ENCODE results near the gene LYZL1.

The LYZL1 gene

DNA sequence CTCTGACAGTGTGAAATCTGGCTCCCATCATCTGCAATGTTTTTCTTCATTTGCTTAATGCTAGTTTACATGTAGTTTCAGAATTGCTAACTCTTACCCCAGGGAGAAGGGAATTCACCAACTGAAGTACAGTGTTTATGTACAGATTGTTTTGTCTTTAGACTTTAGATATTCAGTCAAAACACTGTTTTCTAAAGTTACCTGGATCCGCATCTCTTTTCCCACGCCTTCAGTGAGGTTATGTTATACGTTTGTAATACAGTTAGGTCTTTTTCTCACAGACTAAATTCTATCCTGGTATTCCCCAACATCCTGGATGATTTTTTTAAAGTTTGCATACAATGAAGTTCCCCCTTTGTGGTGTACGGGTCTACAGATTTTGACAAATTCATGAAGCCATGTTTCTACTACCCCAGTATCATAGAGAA, 3.2 kb upstream of the LYZL1 start:
- no peak for TF ChIP-seq TAF1 (IDR thresholded peaks at IDR 0.05; ENCODE audit: borderline replicate concordance, insufficient read depth, low read length)
- TF ChIP-seq FOXP2 (optimal IDR thresholded peaks at IDR 0.05; ENCODE audit: borderline replicate concordance, extremely low read depth, extremely low read length, insufficient read depth), result no peak
- TF ChIP-seq SIN3A (IDR thresholded peaks at IDR 0.05; ENCODE audit: borderline replicate concordance, insufficient read depth, low read length), result no peak
- no peak for TF ChIP-seq POLR2AphosphoS5 (IDR thresholded peaks at IDR 0.05; ENCODE audit: low read depth, low read length)
- no peak for TF ChIP-seq REST (IDR thresholded peaks at IDR 0.05; ENCODE audit: insufficient read depth in 1 of 2, low read depth in 2 of 2, low read length in 2 of 2)

DNA sequence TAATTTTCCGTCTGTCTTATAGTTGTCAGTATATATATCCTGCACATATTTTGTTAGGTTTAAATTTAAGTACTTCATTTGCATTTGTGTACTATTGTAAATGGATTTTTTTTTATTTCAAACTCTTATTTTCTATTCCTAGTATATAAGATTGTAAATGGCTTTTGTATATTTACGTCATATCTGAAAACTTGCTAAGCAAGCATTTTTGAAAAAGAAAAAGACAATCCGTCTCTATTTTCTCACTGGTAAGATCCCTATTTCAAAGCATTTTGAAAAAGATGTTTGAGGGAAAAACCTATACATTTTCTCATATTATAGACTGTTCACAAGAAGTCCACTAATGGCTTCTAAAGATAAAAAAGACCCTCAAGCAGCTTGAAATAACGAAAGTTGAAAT, 1.2 kb upstream of the LYZL1 start:
- TF ChIP-seq SIN3A (IDR thresholded peaks at IDR 0.05; ENCODE audit: borderline replicate concordance, insufficient read depth, low read length) (no peak), FOXP2 (optimal IDR thresholded peaks at IDR 0.05; ENCODE audit: borderline replicate concordance, extremely low read depth, extremely low read length, insufficient read depth) (no peak), POLR2AphosphoS5 (IDR thresholded peaks at IDR 0.05; ENCODE audit: low read depth, low read length) (no peak)

DNA sequence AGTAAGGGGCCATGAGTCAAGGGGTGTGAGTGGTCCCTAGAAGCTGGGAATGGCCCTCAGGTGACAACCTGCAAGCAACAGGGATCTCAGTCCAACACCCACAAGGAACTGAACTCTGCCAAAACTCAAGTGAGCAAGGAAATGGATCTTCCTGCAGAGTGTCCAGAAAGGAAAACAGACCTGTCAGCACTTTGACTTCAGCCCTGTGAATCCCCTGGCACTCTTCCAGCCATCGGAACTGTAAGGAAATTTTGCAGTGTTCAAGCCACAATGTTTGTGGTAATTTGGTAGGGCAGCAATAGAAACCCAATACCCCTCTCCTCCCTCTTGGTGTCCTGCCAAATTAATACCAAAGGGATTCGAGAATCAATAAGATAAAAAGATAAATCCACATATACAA, 6.9 kb downstream of the LYZL1 start:
- no peak for TF ChIP-seq POLR2AphosphoS5 (IDR thresholded peaks at IDR 0.05; ENCODE audit: low read depth, low read length)
- no peak for TF ChIP-seq SIN3A (IDR thresholded peaks at IDR 0.05; ENCODE audit: borderline replicate concordance, insufficient read depth, low read length)
- no peak for TF ChIP-seq FOXP2 (optimal IDR thresholded peaks at IDR 0.05; ENCODE audit: borderline replicate concordance, extremely low read depth, extremely low read length, insufficient read depth)
- TF ChIP-seq REST (IDR thresholded peaks at IDR 0.05; ENCODE audit: insufficient read depth in 1 of 2, low read depth in 2 of 2, low read length in 2 of 2), result no peak
- no peak for TF ChIP-seq TAF1 (IDR thresholded peaks at IDR 0.05; ENCODE audit: borderline replicate concordance, insufficient read depth, low read length)

- TF ChIP-seq FOXP2 (optimal IDR thresholded peaks at IDR 0.05; ENCODE audit: borderline replicate concordance, extremely low read depth, extremely low read length, insufficient read depth) (no peak), TAF1 (IDR thresholded peaks at IDR 0.05; ENCODE audit: borderline replicate concordance, insufficient read depth, low read length) (no peak), POLR2AphosphoS5 (IDR thresholded peaks at IDR 0.05; ENCODE audit: low read depth, low read length) (no peak), REST (IDR thresholded peaks at IDR 0.05; ENCODE audit: insufficient read depth in 1 of 2, low read depth in 2 of 2, low read length in 2 of 2) (no peak), SIN3A (IDR thresholded peaks at IDR 0.05; ENCODE audit: borderline replicate concordance, insufficient read depth, low read length) (no peak)
These were observed 8.8 kb downstream of the LYZL1 start for GRCh38 chr10:29297678-29298077.

DNA sequence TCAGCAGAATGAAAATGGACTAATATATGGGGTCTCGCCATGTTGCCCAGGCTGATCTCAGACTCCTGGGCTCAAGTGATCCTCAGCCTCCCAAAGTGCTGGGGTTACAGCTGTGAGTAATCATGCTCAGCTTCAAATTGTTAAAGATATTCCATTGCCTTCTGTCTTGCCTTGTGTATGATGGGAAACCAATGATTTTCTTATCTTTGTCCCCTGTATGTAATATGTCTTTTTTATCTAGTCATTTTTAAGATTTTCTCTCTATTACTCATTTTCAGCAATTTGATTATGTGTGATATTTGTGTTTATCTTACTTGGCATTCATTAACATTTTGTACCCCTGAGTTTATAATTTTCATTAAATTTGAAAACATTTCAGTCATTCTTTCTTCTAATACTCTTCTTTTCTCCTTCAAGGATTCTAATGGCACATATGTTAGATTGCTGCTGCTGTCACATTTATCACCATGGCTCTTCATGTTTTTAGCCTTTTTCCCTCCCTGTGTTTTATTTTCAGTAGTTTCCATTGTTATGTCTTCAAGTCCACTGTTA, 12.6 kb downstream of the LYZL1 start:
- no peak for TF ChIP-seq TAF1 (IDR thresholded peaks at IDR 0.05; ENCODE audit: borderline replicate concordance, insufficient read depth, low read length)
- no peak for TF ChIP-seq SIN3A (IDR thresholded peaks at IDR 0.05; ENCODE audit: borderline replicate concordance, insufficient read depth, low read length)
- TF ChIP-seq FOXP2 (optimal IDR thresholded peaks at IDR 0.05; ENCODE audit: borderline replicate concordance, extremely low read depth, extremely low read length, insufficient read depth), result no peak
- no peak for TF ChIP-seq POLR2AphosphoS5 (IDR thresholded peaks at IDR 0.05; ENCODE audit: low read depth, low read length)
- no peak for TF ChIP-seq REST (IDR thresholded peaks at IDR 0.05; ENCODE audit: insufficient read depth in 1 of 2, low read depth in 2 of 2, low read length in 2 of 2)

All from PFSK-1 (cell line).